NCI-H187 (cell line): ENCODE data around the gene ATP4A.

ENCODE experiments used
- DNase-seq, 2 experiments: peaks; one replicate each; lab custom pipeline; 2025; lab: John Stamatoyannopoulos, UW

ATP4A gene

DNA sequence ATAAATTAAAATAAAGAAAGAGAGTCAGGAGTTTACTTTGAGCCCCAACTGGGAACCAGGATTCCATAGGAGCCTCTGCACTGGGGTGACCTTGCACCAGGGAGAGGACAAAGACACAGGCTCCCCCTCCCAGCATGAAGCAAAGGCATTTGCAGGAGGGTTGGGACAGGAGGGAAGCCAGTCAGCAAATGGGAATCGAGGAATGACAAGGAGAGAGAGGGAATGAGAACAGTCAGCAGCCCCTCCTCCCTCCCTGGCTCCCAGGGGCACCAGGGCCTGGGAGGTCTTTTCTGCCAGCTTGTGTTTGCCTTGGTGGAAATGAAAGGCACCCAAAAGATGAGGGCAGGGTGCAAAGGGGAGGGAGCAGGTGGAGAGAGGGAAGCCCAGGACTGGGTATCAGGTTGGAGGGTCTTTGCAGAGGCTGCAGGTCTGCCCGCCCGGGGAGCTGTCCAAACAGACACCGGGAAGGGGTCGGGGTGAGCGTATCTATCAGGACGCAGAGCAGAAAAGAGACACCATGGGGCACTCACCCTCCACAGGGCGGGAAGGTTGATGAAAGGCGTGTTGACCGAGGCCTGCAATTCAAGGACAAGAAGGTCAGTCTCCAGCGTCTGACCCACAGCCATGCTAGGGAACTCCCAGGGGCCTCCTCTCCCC lies 39.1 kb downstream of the ATP4A start:
- no peak for DNase-seq

DNA sequence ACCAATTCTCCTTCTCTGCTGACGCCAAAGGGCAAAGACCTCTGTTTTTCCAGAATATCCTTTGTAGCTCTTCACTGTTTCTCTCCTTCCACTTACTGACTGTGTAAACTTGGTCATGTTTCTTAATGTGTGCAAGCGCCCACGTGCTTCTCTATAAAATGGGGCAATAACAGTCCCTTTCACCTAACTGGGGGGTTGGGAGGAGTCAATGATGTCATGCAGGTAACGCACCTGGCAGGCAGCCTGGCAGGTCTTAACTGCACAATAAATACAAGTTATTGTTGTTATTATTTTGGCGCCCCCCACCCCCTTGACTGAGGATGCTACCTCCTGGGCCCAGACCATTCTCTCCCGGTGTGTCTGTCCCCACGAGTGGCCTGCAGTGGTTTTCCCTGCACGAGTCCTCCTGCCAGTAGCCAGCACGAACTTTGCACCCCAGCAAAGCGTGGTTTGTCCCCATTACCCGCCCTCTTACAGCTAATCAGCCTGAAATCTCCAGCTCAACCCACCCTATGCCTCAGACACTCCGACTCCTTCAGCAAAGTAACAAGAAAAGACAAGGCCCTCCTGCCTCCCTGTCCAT lies 40.6 kb downstream of the ATP4A start:
- DNase-seq = no peak

DNA sequence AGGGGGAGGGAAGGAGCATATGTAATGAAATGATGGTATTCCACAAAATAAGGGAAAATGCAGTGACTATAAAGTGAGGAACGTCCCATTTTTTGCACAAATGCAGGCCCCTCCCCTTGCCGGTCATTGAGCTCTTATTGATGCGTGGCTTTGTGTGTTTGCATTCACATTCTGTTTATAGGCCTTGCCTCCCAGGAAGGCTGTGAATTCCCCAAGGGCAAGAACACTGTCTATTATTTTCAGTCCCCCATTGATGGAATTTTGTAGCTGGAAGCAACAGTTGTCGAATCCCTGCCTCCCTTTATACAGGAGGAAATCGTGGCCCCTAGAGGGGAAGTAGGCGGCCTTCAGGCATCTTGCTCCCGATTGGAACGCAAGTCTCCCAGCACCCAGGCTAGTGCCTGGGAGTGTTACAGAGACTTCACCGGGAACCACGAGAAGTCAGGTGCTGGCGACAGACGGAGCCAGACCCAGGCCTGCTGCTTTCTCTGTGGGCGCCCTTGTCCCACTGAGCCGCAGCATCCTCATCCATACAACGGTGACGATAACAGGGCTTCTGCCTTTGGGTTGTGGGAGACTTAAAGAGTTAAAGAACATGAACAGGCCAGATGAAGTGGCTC lies 42.2 kb downstream of the ATP4A start:
- no peak for DNase-seq

DNA sequence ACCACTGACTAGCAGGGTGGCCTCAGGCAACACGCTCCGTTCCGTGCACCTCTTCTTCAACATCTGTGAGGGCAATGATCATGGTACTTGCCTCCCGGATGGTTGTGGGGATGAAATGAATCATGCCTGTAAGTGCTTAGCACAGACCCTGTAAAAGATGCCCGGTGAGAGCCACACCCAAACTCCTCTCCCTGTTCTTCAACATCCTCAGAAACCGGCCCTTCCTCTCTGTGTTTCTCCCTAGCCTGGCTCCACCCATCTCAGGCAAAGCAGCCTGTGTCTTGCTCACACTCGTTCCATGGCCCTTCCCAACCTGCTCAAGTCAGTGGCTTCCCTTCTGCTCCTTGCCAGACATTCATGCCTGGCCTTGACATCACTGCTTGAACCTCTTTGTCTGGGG lies 44.2 kb downstream of the ATP4A start:
- no peak for DNase-seq

DNA sequence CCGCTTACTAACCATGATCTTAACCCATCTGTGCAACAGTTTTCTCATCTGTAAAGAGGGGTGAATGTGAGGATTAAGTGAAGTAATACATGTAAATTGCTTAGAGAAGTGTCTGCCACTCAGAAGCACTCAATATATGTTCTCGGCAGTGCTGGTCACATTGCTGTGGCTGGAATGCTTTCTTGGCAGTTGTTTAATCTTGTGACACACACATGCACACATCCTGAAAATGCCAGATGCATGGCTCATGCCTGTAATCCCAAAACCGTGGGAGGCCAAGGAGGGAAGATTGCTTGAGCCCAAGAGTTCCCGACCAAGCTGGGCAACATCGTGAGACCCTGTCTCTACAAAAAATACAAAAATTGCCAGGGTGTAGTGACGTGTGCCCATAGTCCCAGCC lies 45.1 kb downstream of the ATP4A start:
- DNase-seq = no peak

DNA sequence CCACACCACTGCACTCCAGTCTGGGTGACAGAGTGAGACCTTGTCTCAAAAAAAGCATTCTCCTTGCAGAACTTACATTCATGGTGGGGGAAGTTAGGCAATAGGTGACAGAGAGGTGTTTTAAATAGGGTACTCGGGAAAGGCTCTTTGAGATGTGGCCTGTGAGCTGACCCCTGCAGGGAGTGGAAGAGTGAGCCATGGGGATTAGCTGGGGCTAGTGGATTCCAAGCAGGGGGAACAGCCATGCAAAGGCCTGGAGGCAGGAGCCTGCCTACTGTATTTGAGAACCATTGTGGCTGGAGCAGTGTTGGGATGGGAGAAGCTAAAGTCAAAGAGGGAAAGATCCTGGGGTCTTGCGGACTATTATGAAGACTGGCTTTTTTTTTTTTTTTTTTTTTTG lies 46.1 kb downstream of the ATP4A start:
- DNase-seq = no peak

DNA sequence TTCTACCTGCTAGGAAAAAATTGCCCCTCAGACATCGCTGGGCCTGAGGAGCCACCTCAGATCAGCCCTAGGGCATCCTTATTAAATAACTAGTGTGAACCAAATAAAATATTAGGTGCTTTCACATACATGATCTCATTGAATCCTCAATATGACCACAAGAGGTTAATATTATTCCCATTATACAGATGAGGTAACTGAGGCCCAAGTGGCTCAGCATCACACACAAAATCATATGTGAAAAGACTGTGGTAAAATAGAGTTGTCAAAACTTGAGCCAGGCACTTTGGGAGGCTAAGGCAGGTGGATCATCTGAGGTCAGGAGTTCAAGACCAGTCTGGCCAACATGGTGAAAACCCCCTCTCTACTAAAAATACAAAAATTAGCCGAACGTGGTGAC lies 47.1 kb downstream of the ATP4A start:
- no peak for DNase-seq

DNA sequence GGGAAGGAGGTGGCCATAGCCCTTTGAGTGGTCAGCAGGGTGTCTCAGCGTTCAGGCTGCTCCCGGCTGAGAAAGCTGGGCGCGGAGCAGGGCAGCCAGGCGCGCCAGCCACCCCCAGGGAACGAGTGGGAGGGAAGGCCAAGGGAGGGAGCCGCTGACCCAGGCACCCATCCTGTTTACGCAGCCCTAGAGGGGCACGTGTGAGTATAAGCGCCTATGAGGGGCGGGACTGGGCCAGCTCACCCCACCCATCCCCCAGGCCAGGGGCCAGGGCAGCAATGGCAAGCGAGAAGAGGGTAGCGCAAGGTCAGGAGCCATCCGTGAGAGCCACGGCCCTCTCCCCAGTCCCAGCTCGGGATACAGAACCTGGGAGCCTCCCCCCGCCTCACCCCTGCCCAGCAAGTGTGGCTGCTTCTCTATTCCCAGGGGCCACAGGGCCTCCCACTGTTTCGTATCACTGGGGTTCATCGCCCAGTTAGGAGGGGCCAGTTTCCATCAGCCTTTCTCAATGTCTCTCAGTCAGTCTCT lies 49.1 kb downstream of the ATP4A start:
- no peak for DNase-seq

DNA sequence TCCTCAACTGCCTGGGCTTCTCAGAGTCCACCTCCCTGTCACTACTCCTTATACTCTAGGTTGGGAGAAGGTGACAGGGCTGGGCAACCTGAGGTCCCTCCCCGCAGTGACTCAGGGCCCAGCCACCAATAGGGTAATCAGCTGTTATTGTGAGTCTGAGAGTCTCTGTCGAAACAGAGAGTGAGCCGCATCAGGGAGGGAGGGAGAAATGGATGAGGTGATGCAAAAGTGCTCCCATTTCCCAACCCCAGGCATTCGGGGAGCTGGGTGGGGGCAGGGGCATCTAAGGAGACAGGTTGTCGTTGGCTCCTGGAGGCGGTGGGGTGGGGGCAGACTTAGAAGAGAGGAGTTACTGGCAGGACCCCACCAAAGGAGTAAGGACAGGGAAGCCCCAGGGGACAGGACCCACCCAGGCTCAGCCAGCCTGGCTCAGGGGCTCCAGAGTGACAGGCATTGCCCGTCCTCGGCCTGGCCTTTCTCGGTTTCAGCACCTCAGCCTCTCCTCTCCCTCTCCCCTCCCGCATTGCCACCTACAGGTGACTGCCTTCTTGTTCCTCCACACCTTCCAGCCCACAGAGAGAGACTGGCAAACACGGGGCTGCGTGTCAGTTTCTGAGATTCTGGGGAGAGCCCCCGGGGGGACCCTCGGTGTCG lies 49.7 kb downstream of the ATP4A start, which contains the start of gene DMKN:
DMKN (minus strand) TSS at position 22 of the 654 bp plus-strand sequence. CDS start 174 bp downstream, outside the sequence.
- DNase-seq = no peak

DNA sequence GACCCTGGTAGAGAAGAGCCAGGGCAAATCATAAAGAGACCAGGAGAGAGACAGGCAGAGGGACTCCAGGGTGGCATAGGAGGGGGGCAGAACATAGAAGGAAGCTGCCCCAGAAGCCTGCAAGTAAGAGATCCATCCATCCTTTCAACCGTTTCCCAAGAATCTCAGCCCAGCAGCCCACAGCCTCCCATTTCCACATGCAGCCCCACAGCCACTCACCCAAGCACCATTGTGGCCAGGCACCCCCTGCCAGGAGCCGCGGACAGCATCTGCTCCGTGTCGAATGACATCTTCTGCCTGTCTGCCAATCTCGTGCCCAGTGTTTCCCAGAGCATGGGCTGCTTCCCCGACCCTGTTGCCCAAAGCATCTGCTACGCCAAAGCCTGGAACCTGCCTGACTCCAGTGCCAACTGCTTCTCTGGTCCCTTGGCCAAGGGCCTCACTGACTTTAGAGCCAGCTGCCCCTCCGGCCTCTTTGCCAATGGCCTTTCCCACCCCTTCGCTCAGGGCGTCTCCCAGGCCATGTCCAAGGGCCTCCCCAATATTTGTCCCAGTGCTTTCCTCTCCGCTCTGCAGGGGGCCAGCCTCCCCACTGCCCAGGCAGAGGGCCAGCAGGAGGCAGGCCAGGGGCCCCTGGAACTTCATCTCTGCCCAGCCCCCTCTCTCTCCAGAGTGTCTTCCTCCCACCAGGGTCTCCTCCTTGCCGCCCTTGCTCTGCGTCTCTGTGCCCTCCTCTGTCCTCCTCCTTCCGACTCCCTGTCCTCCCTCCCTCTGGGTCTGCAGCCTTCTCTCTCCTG lies 50.4 kb downstream of the ATP4A start:
- no peak for DNase-seq

DNA sequence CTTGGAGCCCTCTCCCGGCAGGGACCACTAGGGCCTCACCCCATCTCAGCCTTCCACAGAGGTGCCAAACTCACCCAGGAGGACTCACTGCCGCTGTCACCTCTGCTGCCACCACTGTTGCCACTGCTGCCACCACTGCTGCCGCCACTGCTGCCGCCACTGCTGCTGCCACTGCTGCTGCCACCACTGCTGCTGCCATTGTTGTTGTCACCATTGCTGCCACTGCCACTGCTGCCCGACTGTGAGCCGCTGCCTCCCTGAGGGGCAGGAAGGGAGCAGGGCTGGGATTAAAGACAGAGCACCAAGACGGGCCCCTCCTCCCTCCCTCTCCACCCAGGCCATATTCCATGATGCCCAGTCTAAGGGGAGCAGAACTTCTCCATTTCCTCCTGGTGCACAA lies 52.1 kb downstream of the ATP4A start:
- no peak for DNase-seq

DNA sequence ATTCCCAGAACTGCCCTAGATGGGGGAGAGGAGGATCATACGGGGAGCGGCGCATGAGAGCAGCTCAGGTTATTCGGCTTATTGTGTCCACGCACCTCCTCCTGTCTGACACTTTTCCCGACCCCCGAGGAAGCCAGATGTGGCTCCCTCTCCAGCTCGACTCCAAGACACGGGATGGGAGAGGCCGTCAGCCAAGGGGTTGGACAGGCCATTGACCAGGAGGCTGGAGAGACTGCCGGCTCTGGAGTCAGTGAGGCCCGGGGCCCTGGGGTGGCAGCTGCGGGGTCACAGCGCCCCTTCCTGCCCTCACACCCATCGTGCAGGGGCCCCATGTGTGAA lies 52.9 kb downstream of the ATP4A start:
- no peak for DNase-seq

DNA sequence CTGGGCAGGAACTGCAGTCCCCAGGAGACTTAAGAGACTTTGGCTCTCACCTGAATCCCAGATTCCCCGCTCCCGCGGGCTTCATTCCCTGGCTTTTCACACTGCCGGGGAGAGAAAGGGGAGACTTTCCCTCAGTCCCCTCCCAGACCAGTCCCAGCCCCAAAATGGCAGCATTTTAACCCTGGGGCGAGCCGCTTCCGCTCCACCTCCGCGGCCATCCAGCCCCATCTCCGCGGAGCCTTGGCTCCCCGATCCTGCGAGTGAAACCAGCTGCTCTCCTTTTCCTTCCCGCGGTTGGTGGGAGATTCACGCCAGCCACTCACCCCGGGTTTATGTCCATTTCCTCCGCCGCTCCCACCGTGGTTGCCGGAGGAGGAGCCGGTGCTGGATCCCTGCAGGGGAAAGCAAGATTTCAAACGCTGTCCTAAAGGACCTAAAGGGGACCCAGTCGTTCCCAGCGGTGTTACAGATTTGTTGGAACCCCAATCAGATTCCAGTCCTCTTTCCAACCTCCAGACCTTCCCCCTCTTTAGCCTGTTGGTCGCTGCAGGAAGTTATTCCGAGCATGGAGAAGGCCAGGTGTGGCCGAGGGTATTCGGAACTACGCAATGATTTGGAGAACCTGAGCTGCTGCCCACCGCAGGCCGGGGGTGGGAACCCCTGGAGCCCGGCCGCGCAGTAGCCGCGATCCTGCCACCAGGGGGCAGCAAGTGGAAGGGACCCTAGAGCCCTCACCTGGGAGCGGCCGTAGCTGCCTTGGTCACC lies 53.4 kb downstream of the ATP4A start:
- DNase-seq = peak in 1 of 2 experiments; percentile 18

DNA sequence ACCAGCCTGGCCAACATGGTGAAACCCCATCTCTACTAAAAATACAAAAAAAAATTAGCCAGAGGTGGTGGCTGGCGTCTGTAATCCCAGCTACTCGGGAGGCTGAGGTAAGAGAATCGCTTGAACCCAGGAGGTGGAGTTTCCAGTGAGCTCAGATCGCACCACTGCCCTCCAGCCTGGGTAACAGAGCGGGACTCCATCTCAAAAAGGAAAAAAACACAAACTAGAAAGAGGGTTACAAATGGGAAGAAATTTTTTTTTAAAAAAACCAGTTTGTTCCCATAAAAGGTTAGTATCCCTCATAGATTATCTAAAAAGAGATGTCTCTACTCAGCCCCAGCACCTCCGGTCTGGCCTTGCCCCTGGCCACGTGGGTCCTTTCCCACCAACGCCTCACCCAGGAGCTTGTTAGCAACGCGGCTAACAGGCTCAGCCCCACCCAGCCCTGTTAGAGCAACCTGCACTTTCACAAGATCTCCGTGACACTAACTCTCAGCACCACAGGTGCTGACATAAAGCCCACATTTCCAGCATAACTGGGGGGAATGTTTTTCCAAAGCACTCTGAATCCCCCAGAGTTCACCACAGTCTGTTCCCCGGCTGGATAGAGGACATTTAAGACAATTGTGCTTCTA lies 54.3 kb downstream of the ATP4A start:
- no peak for DNase-seq

DNA sequence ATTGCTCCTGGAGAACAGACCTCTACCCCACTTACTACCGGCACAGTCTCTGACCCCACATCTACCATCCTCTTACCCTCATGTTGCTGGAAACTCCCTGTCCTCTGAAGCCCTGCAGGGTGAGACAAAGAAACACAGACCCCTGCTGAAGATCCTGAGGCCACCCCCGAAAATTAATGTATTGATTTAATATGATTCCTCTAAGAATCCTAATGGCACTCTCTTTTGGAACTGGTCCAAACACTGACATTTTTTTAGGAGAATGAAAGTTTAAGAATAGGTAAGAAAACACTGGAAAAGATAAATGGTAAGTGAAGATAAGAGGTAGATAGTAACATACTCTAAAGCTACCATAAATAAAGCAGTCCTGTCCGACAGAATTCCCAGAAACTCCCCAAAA lies 55.3 kb downstream of the ATP4A start:
- DNase-seq = no peak

DNA sequence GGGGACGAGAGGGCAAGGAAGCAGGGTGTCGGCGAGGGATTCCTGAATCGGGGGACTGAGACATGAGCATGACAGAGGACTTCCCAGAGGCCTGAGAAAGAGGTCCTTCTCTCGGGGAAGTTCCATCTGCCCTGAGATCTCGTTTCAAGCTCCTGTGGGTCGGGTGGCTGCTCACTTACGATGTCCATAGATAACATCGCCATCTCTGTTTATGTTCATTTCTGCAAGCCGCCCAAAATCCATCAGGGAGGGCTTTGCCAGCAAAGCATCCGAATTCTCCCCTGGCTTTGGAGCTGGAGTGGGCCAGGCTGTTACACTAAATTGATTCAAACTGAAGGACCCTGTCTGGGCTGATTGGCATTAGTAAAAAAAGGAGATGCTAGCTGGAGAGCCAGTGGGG lies 55.9 kb downstream of the ATP4A start:
- no peak for DNase-seq

DNA sequence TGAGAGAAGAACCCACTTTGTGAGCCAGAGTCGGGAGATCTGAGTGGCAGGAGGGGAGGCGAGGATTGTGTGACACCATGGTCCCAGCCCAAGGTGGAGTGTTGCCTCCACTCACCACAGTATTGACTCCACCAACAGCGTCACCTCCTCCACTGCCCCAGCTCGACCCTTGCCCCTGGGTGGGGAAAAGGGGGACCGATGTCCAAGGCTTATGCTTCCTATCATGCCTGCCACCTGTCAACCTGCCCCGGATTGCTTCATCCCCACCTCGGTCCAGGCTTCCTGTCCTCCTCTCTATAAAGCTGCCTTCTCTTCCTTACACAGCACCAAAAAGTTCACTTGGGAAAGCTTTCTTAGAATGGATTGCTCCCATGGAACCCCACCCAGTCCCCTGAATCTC lies 57.4 kb downstream of the ATP4A start:
- DNase-seq = no peak

DNA sequence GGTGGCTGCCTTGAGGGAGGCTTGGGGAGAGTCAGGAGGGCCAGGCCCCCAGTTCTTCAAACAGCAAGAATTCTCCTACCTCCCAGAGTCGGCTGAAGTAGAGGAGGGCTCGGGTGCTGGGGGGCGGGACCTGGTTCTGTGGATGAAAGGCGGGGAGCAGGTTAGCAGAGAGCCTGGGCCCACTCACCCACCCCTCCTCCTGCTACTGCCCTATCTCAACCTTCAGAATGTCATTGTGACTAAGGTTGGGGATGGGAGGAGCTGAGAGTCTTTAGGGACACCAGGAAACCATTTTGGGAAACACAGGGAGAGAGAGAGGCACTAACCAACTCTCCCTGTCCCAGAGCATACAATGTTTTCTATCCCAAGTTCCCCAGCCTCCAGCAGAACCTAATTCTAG lies 60.7 kb downstream of the ATP4A start:
- no peak for DNase-seq

DNA sequence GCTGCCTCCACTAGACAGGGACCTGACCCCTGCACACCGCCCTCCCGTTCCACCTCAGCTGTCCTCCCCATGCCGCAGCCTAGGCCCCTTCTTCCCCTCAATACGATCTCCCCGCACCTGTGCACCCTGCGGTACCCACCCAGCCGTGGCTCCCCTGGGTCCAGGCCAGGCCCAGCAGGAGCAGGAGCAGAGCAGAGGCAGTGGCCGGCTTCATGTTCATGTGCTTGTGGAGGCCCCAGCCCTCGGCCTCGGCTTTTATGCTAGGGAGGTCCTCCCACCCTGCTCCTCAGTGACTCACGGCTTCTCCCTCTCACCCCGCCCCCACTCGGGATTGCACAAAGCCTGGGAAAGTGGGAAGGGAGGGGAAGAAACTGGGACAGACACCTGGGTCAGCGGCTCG lies 61.8 kb downstream of the ATP4A start:
- no peak for DNase-seq

DNA sequence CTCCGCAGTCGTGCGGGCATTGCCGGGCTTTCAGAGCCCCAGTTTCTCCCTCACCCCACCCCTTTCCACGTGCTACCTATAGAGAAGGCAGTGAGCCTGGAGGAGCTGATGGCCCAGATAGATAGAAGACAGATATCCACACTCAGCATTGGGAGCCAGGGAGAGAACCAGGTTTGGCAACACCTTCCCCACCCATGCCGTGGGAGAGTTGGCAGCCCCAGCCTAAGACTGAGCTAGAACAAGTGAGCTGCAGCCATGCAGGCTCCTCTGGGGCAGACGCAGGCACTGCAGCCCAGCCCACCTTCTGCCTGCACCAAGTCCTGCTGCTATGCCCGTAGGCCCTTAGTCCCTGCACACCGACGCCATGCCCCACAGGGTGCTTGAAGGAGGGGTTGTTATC lies 62.8 kb downstream of the ATP4A start:
- no peak for DNase-seq
